ENCODE data around the gene BCL2L11.
A peak's percentile ranks its signal among the peaks of the same experiment; 100 is the strongest.
"Not testable (repeated sequence)": the region's sequence is repeated elsewhere in the genome, so short reads cannot be mapped to it uniquely, and the experiment has no call there.

Gene BCL2L11
- 34.4 to 58.4 reads per million in 2 experiments for total RNA-seq

- peak; percentile 75 for DNase-seq (ENCODE audit: low read depth)
Observed at GRCh38 chr2:111120253-111121027, at the start of gene BCL2L11. BCL2L11 (plus strand) TSS chr2:111120914; CDS start chr2:111123746, 2,832 bp downstream.

- no peak for DNase-seq (ENCODE audit: low read depth)
Observed at GRCh38 chr2:111071600-111072171, 49.0 kb upstream of the BCL2L11 start.

GRCh38 chr2:111072220-111072871 is 48.4 kb upstream of the BCL2L11 start:
- DNase-seq (ENCODE audit: low read depth) = no peak

- not testable (repeated sequence) for DNase-seq (ENCODE audit: low read depth)
Observed at GRCh38 chr2:111082659-111083058, 38.1 kb upstream of the BCL2L11 start.

- DNase-seq (ENCODE audit: low read depth) = no peak
Observed at GRCh38 chr2:111091811-111092211, 28.9 kb upstream of the BCL2L11 start.

GRCh38 chr2:111094691-111095090 is 26.0 kb upstream of the BCL2L11 start:
- DNase-seq (ENCODE audit: low read depth) = no peak

GRCh38 chr2:111095434-111095833 is 25.3 kb upstream of the BCL2L11 start:
- no peak for DNase-seq (ENCODE audit: low read depth)

- no peak for DNase-seq (ENCODE audit: low read depth)
Observed at GRCh38 chr2:111099402-111099801, 21.3 kb upstream of the BCL2L11 start.

GRCh38 chr2:111100087-111100764 is 20.5 kb upstream of the BCL2L11 start:
- DNase-seq (ENCODE audit: low read depth) = no peak

- no peak for DNase-seq (ENCODE audit: low read depth)
Observed at GRCh38 chr2:111100765-111101162, 19.9 kb upstream of the BCL2L11 start.

GRCh38 chr2:111101592-111101991 is 19.1 kb upstream of the BCL2L11 start:
- no peak for DNase-seq (ENCODE audit: low read depth)

- no peak for DNase-seq (ENCODE audit: low read depth)
Observed at GRCh38 chr2:111102216-111102615, 18.5 kb upstream of the BCL2L11 start.

- DNase-seq (ENCODE audit: low read depth) = no peak
Observed at GRCh38 chr2:111105926-111106325, 14.8 kb upstream of the BCL2L11 start.

- DNase-seq (ENCODE audit: low read depth) = no peak
Observed at GRCh38 chr2:111106706-111107105, 14.0 kb upstream of the BCL2L11 start.

GRCh38 chr2:111108745-111109271 is 11.9 kb upstream of the BCL2L11 start:
- no peak for DNase-seq (ENCODE audit: low read depth)

- DNase-seq (ENCODE audit: low read depth) = no peak
Observed at GRCh38 chr2:111111101-111111755, 9.5 kb upstream of the BCL2L11 start.

- no peak for DNase-seq (ENCODE audit: low read depth)
Observed at GRCh38 chr2:111113838-111114237, 6.9 kb upstream of the BCL2L11 start.

- no peak for DNase-seq (ENCODE audit: low read depth)
Observed at GRCh38 chr2:111116011-111116746, 4.5 kb upstream of the BCL2L11 start.

GRCh38 chr2:111116843-111117597 is 3.7 kb upstream of the BCL2L11 start:
- DNase-seq (ENCODE audit: low read depth) = peak; percentile 53
